ENCODE measurements around the gene KCNQ5. TPM values are rescaled to one million over a fixed set of nuclear protein-coding genes. Genes with fewer than 3 reads are reported as not detected.

KCNQ5 gene
- total and polyA plus RNA-seq, 2 of the 8 experiments (the other 6 are each of a cell fraction or from before 2014, with no cell fraction given), result 0.83 to 1.2 TPM

DNA sequence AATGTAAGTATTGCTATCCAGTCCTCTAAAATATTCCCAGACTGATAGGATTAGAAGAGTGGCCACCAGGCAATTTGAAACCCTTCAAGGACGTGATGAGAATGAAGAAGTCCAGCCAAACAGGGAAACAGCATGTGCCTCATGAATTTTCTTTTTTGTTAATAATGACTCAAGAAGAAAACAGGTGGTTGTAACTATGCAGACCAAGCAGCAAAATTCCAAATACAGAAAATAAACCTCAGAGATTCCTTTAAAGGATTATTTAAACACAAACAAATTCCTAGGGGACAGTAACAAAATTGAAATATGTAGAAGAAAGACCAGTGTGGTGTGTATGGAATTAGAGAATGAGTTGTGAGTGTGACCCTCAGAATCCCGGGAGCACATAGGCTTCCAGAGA lies 239.2 kb downstream of the KCNQ5 start:
- Histone ChIP-seq H3K4ac (replicated peaks; ENCODE audit: insufficient read length, low read depth, low read length) (no peak overlapping the region), H3K56ac (replicated peaks; ENCODE audit: insufficient read length, low read depth, low read length) (no peak overlapping the region), H3K14ac (ENCODE audit: insufficient read length) (no peak overlapping the region), H3K27ac (ENCODE audit: low read depth, low read length) (no peak overlapping the region), H2BK120ac (replicated peaks; ENCODE audit: low read depth, low read length) (no peak overlapping the region), H3K23me2 (ENCODE audit: low read depth, low read length) (no peaks in the 10 kb centered on the region), H2BK5ac (ENCODE audit: low read depth, low read length) (no peak overlapping the region), H3K4me1 (replicated peaks in 1 of 4; ENCODE audit: control insufficient read depth in 3 of 4, insufficient read depth in 4 of 4, low read length in 3 of 4) (0 out of 7 replicates have a peak, but pooled peaks cover 0 to 3% (median 0%) of the 10 kb centered on the region in 4 experiments), H2BK15ac (ENCODE audit: low read length) (no peak overlapping the region), H2AK5ac (ENCODE audit: low read depth, low read length) (no peak overlapping the region), H3K79me1 (ENCODE audit: low read depth, low read length) (no peaks in the 10 kb centered on the region), H3K4me2 (ENCODE audit: insufficient read depth in 1 of 2, low read depth in 2 of 2, low read length in 2 of 2) (no peak overlapping the region), H4K5ac (ENCODE audit: insufficient read length, low read depth, low read length) (no peak overlapping the region), H2AFZ (ENCODE audit: low read length) (no peak overlapping the region), H2BK12ac (ENCODE audit: low read depth, low read length) (no peak overlapping the region), H4K20me1 (replicated peaks in 1 of 2; ENCODE audit: control insufficient read depth in 1 of 2, insufficient read depth in 2 of 2, low read length in 2 of 2) (no peaks in the 10 kb centered on the region), H3K79me2 (ENCODE audit: control insufficient read depth in 1 of 2, insufficient read depth in 2 of 2, low read length in 2 of 2) (no peaks in the 10 kb centered on the region), H3K36me3 (ENCODE audit: control insufficient read depth in 2 of 4, insufficient read depth in 4 of 4, low read length in 3 of 4) (no peaks in the 10 kb centered on the region), H3K23ac (ENCODE audit: insufficient read length) (no peak overlapping the region), H3K9ac (replicated peaks in 1 of 4; ENCODE audit: extremely low read depth in 1 of 4, low read depth in 3 of 4, low read length in 3 of 4) (no peak overlapping the region), H3K27me3 (replicated peaks in 1 of 4; ENCODE audit: control insufficient read depth in 3 of 4, extremely low read depth in 1 of 4, insufficient read depth in 3 of 4, low read length in 3 of 4) (no peaks in the 10 kb centered on the region), H4K8ac (ENCODE audit: extremely low read depth, insufficient read depth, low read length) (no peak overlapping the region), H3K18ac (ENCODE audit: extremely low read depth, low read length) (no peak overlapping the region), H3K9me3 (ENCODE audit: insufficient read depth in 2 of 2, low read depth in 1 of 2, low read length in 1 of 2) (no peaks in the 10 kb centered on the region), H3K4me3 (ENCODE audit: extremely low read depth in 1 of 4, insufficient read depth in 2 of 4, low read depth in 3 of 4, low read length in 4 of 4) (no peak overlapping the region), H2BK20ac (ENCODE audit: low read length) (no peak overlapping the region), H4K91ac (replicated peaks; ENCODE audit: insufficient read length, low read length) (no peak overlapping the region)
- FAIRE-seq (no peak), DNase-seq (ENCODE audit: low read depth in 1 of 2, low spot score in 2 of 2) (no peak)
- CTCF ChIA-PET (ENCODE audit: partially characterized antibody), result interaction anchor here (1.2 to 1.3 kb wide), 2 partner anchors 17 to 269 kb away, joined by 3 to 4 read pairs; no protein-coding TSS in a partner anchor
- 90% methylated on average over 2 of the region's 2 CpGs; no CpG with 5 or more reads in 1 of the 2 experiments for WGBS, 2 experiments (ENCODE audit: extremely low coverage in 1 of 2, insufficient coverage in 1 of 2, insufficient read length in 1 of 2, insufficient replicate concordance in 2 of 2, low coverage in 1 of 2, low lambda C conversion rate in 2 of 2, missing lambda C conversion rate in 1 of 2)
- POLR2A ChIA-PET (ENCODE audit: partially characterized antibody), result no interaction called here

Data from H1 (cell line).